ENCODE data around the gene ADAM12. TPM values are rescaled to one million over a fixed set of nuclear protein-coding genes. Genes with fewer than 3 reads are reported as not detected.

ADAM12 gene
- total and polyA plus RNA-seq, 4 donors, result 0.03 to 0.33 (median 0.19) TPM

DNA sequence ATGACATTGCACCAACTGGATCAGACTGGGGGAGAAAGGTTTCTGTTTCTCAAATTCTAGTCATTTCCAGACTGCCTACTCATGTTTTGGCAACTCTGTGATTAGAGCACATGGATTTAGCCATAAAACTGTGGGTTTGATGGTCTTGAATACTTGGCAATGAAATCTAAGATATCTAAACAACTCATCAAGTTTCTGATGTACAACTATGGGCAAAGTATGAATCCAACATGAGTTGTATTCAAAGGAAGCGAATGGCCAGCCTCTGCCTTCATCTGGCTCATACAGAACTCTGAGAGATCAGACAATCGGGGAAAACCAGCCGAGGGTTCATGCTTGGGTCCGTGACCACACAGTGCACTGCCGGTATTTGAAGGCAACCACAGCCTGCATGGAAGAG is 144.3 kb downstream of the ADAM12 start:
- WGBS, result 83% methylated on average over 5 of the region's 5 CpGs
- no peaks in the 10 kb centered on the region for H3K36me3 ChIP-seq (ENCODE audit: control insufficient read depth in 4 of 4, insufficient read depth in 3 of 4, low read depth in 1 of 4, low read length in 3 of 4)
- H3K27me3 ChIP-seq (ENCODE audit: control insufficient read depth in 4 of 4, insufficient read depth in 4 of 4, low read length in 3 of 4), result no peaks in the 10 kb centered on the region
- H3K9ac ChIP-seq (ENCODE audit: low read depth in 1 of 2, low read length in 2 of 2), result no peak overlapping the region
- H3K9me3 ChIP-seq (ENCODE audit: control insufficient read depth in 4 of 4, low read length in 3 of 4), result peaks cover 0 to 3% (median 0%) of the 10 kb centered on the region in 4 donors
- no peak for DNase-seq (ENCODE audit: low spot score)
- H3K4me1 ChIP-seq (ENCODE audit: control insufficient read depth in 4 of 4, insufficient read depth in 4 of 4, low read length in 3 of 4), result no peaks in the 10 kb centered on the region
- no peak overlapping the region for H3K27ac ChIP-seq (ENCODE audit: low read depth in 1 of 2, low read length in 2 of 2)
- TF ChIP-seq TAF1 (conservative IDR thresholded peaks at IDR 0.05), result no peak
- TF ChIP-seq GABPA (IDR thresholded peaks at IDR 0.05 in 1 of 2, conservative IDR thresholded peaks at IDR 0.05 in 1 of 2), result no peak
- TF ChIP-seq YY1 (IDR thresholded peaks at IDR 0.05), result no peak
- no peak for TF ChIP-seq NR2F2 (IDR thresholded peaks at IDR 0.05)
- TF ChIP-seq, protein P1, sequence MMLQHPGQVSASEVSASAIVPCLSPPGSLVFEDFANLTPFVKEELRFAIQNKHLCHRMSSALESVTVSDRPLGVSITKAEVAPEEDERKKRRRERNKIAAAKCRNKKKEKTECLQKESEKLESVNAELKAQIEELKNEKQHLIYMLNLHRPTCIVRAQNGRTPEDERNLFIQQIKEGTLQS (IDR thresholded peaks at IDR 0.05), result no peak
- TF ChIP-seq, protein P2, sequence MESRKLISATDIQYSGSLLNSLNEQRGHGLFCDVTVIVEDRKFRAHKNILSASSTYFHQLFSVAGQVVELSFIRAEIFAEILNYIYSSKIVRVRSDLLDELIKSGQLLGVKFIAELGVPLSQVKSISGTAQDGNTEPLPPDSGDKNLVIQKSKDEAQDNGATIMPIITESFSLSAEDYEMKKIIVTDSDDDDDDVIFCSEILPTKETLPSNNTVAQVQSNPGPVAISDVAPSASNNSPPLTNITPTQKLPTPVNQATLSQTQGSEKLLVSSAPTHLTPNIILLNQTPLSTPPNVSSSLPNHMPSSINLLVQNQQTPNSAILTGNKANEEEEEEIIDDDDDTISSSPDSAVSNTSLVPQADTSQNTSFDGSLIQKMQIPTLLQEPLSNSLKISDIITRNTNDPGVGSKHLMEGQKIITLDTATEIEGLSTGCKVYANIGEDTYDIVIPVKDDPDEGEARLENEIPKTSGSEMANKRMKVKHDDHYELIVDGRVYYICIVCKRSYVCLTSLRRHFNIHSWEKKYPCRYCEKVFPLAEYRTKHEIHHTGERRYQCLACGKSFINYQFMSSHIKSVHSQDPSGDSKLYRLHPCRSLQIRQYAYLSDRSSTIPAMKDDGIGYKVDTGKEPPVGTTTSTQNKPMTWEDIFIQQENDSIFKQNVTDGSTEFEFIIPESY (IDR thresholded peaks at IDR 0.05), result no peak
- TF ChIP-seq, protein P3, sequence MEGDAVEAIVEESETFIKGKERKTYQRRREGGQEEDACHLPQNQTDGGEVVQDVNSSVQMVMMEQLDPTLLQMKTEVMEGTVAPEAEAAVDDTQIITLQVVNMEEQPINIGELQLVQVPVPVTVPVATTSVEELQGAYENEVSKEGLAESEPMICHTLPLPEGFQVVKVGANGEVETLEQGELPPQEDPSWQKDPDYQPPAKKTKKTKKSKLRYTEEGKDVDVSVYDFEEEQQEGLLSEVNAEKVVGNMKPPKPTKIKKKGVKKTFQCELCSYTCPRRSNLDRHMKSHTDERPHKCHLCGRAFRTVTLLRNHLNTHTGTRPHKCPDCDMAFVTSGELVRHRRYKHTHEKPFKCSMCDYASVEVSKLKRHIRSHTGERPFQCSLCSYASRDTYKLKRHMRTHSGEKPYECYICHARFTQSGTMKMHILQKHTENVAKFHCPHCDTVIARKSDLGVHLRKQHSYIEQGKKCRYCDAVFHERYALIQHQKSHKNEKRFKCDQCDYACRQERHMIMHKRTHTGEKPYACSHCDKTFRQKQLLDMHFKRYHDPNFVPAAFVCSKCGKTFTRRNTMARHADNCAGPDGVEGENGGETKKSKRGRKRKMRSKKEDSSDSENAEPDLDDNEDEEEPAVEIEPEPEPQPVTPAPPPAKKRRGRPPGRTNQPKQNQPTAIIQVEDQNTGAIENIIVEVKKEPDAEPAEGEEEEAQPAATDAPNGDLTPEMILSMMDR (IDR thresholded peaks at IDR 0.05; ENCODE audit: low read depth, low read length, missing input control), result no peak
- TF ChIP-seq, protein P4, sequence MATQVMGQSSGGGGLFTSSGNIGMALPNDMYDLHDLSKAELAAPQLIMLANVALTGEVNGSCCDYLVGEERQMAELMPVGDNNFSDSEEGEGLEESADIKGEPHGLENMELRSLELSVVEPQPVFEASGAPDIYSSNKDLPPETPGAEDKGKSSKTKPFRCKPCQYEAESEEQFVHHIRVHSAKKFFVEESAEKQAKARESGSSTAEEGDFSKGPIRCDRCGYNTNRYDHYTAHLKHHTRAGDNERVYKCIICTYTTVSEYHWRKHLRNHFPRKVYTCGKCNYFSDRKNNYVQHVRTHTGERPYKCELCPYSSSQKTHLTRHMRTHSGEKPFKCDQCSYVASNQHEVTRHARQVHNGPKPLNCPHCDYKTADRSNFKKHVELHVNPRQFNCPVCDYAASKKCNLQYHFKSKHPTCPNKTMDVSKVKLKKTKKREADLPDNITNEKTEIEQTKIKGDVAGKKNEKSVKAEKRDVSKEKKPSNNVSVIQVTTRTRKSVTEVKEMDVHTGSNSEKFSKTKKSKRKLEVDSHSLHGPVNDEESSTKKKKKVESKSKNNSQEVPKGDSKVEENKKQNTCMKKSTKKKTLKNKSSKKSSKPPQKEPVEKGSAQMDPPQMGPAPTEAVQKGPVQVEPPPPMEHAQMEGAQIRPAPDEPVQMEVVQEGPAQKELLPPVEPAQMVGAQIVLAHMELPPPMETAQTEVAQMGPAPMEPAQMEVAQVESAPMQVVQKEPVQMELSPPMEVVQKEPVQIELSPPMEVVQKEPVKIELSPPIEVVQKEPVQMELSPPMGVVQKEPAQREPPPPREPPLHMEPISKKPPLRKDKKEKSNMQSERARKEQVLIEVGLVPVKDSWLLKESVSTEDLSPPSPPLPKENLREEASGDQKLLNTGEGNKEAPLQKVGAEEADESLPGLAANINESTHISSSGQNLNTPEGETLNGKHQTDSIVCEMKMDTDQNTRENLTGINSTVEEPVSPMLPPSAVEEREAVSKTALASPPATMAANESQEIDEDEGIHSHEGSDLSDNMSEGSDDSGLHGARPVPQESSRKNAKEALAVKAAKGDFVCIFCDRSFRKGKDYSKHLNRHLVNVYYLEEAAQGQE (IDR thresholded peaks at IDR 0.05), result no peak
- TF ChIP-seq EGR1 (IDR thresholded peaks at IDR 0.05; ENCODE audit: low read depth in 2 of 2), result no peak
- no peak for TF ChIP-seq SP1 (IDR thresholded peaks at IDR 0.05)
- TF ChIP-seq FOXA1 (IDR thresholded peaks at IDR 0.05), result no peak
- TF ChIP-seq HNF4A (conservative IDR thresholded peaks at IDR 0.05), result no peak
- TF ChIP-seq RXRA (IDR thresholded peaks at IDR 0.05), result no peak
- TF ChIP-seq JUND (IDR thresholded peaks at IDR 0.05), result no peak
- H3K4me3 ChIP-seq (ENCODE audit: low read depth in 1 of 3, low read length in 3 of 3), result no peak overlapping the region

DNA sequence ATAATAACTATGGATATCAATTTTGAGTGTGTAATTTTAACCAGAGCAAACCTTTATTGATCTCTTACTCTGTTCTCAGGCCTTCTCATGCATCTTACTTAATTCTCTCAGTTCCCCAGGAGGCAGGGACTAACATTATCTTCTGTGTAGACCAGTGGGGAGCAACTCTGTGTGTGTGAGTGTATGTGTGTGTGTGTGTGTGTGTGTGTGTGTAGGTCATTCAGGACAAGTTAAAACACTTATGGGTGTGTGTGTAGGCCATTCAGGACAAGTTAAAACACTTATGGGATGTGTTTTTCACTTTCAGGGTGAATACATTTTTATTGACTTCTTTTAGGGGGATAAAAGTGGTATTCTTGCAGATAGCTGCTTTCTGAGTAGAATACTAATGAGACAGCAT is 145.0 kb downstream of the ADAM12 start:
- Histone ChIP-seq H3K9me3 (ENCODE audit: control insufficient read depth in 4 of 4, low read length in 3 of 4) (peaks cover 0 to 3% (median 0%) of the 10 kb centered on the region in 4 donors), H3K9ac (ENCODE audit: low read depth in 1 of 2, low read length in 2 of 2) (no peak overlapping the region), H3K4me1 (ENCODE audit: control insufficient read depth in 4 of 4, insufficient read depth in 4 of 4, low read length in 3 of 4) (no peaks in the 10 kb centered on the region), H3K4me3 (ENCODE audit: low read depth in 1 of 3, low read length in 3 of 3) (no peak overlapping the region), H3K27me3 (ENCODE audit: control insufficient read depth in 4 of 4, insufficient read depth in 4 of 4, low read length in 3 of 4) (no peaks in the 10 kb centered on the region), H3K27ac (ENCODE audit: low read depth in 1 of 2, low read length in 2 of 2) (no peak overlapping the region), H3K36me3 (ENCODE audit: control insufficient read depth in 4 of 4, insufficient read depth in 3 of 4, low read depth in 1 of 4, low read length in 3 of 4) (no peaks in the 10 kb centered on the region)
- TF ChIP-seq, protein P4 (IDR thresholded peaks at IDR 0.05), result no peak
- TF ChIP-seq JUND (IDR thresholded peaks at IDR 0.05) (no peak), EGR1 (IDR thresholded peaks at IDR 0.05; ENCODE audit: low read depth in 2 of 2) (no peak), FOXA2 (IDR thresholded peaks at IDR 0.05) (no peak)
- no peak for DNase-seq (ENCODE audit: low spot score)

All from liver (tissue), 9 donors.